GM23338 (cell line): ENCODE data around the gene GPHN. TPM values are rescaled to one million over a fixed set of nuclear protein-coding genes. Genes with fewer than 3 reads are reported as not detected.

Source experiments
- ATAC-seq: fragments of 200-7000 bp; cut with Tn5 transposase; 3 replicates; pipeline ENCODE4 v1.9.1; 2020
- DNase-seq: peaks from one replicate; pipeline ENCODE4 v3.0.0-alpha.2; 2015; ENCODE audit warnings: low spot score
- H2AFZ ChIP-seq: fragments of 200-600 bp; sonication (generic); 2 replicates; pipeline ENCODE4 v1.8.0; 2016; ENCODE audit warnings: antibody characterized with exemption, mild to moderate bottlenecking, moderate library complexity
- H3F3A ChIP-seq: fragments of 200-600 bp; sonication (generic); replicated peaks from 2 replicates; pipeline ENCODE4 v1.8.0; 2017; ENCODE audit warnings: antibody characterized with exemption, mixed run types, low read depth
- H3K27ac ChIP-seq: fragments of 200-600 bp; sonication (generic); 2 replicates; pipeline ENCODE4 v1.6.1; 2016; ENCODE audit warnings: low read depth
- H3K27me3 ChIP-seq: fragments of 200-600 bp; sonication (generic); 2 replicates; pipeline ENCODE4 v1.8.0; 2016; ENCODE audit warnings: mild to moderate bottlenecking, mixed run types, moderate library complexity; ENCODE audit not compliant: insufficient read depth
- H3K36me3 ChIP-seq: fragments of 200-600 bp; sonication (generic); 2 replicates; pipeline ENCODE4 v1.8.0; 2016; ENCODE audit warnings: mild to moderate bottlenecking; ENCODE audit not compliant: insufficient read depth
- H3K4me1 ChIP-seq: fragments of 200-600 bp; sonication (generic); 2 replicates; pipeline ENCODE4 v1.8.0; 2016; ENCODE audit warnings: mild to moderate bottlenecking, moderate library complexity; ENCODE audit not compliant: insufficient read depth
- H3K4me2 ChIP-seq: fragments of 200-600 bp; sonication (generic); 2 replicates; pipeline ENCODE4 v1.7.1; 2017; ENCODE audit warnings: mixed run types
- H3K4me3 ChIP-seq: fragments of 200-600 bp; sonication (generic); 2 replicates; pipeline ENCODE4 v1.6.1; 2016; ENCODE audit warnings: mixed run types
- H3K79me2 ChIP-seq: fragments of 200-600 bp; sonication (generic); replicated peaks from 2 replicates; pipeline ENCODE4 v1.8.0; 2017; ENCODE audit warnings: mild to moderate bottlenecking; ENCODE audit not compliant: insufficient read depth
- H3K9me2 ChIP-seq: fragments of 200-600 bp; sonication (generic); 2 replicates; pipeline ENCODE4 v1.8.0; 2017; ENCODE audit not compliant: insufficient read depth
- H4K20me1 ChIP-seq: fragments of 200-600 bp; sonication (generic); replicated peaks from 2 replicates; pipeline ENCODE4 v1.8.0; 2017; ENCODE audit warnings: mild to moderate bottlenecking; ENCODE audit not compliant: insufficient read depth
- H3K27ac Mint-ChIP-seq: 2 replicates; pipeline ENCODE4 v1.8.0; 2020; ENCODE audit warnings: inconsistent platforms, mild to moderate bottlenecking, moderate library complexity, mixed read lengths
- H3K27me3 Mint-ChIP-seq: 3 replicates; pipeline ENCODE4 v1.8.0; 2022; ENCODE audit warnings: low read depth, mild to moderate bottlenecking, moderate library complexity, mixed read lengths, inconsistent platforms; ENCODE audit not compliant: insufficient read depth, poor library complexity
- H3K36me3 Mint-ChIP-seq: 3 replicates; pipeline ENCODE4 v1.8.0; 2021; ENCODE audit warnings: low read depth, mild to moderate bottlenecking, inconsistent platforms, moderate library complexity, mixed read lengths
- H3K4me1 Mint-ChIP-seq: 3 replicates; pipeline ENCODE4 v1.8.0; 2020; ENCODE audit warnings: mild to moderate bottlenecking, inconsistent platforms, mixed read lengths
- H3K4me3 Mint-ChIP-seq: 3 replicates; pipeline ENCODE4 v1.8.0; 2021; ENCODE audit warnings: moderate library complexity, mild to moderate bottlenecking, inconsistent platforms, mixed read lengths
- H3K9me3 Mint-ChIP-seq: 3 replicates; pipeline ENCODE4 v1.8.0; 2020; ENCODE audit warnings: moderate library complexity, mild to moderate bottlenecking, inconsistent platforms, mixed read lengths
- CREB1 ChIP-seq: fragments of 250-450 bp; sonication (Bioruptor Pico); IDR thresholded peaks from 2 replicates; pipeline ENCODE4 v1.5.0; 2020; ENCODE audit warnings: low read depth, mild to moderate bottlenecking, moderate library complexity
- EZH2 ChIP-seq: fragments of 200-600 bp; sonication (generic); IDR thresholded peaks from one replicate; pipeline ENCODE4 v1.8.0; 2017; ENCODE audit warnings: antibody characterized with exemption, mild to moderate bottlenecking, low read depth; ENCODE audit not compliant: unreplicated experiment
- EZH2phosphoT487 ChIP-seq: fragments of 200-600 bp; sonication (generic); IDR thresholded peaks from one replicate; pipeline ENCODE4 v1.8.1; 2018; ENCODE audit warnings: antibody characterized with exemption; ENCODE audit not compliant: unreplicated experiment
- JUNB ChIP-seq: IDR thresholded peaks from one replicate; pipeline ENCODE4 v1.6.1; 2016; ENCODE audit warnings: antibody characterized with exemption; ENCODE audit not compliant: unreplicated experiment
- NANOG ChIP-seq: IDR thresholded peaks from 2 replicates; pipeline ENCODE4 v1.6.1; 2016; ENCODE audit warnings: antibody characterized with exemption, borderline replicate concordance
- POLR2AphosphoS5 ChIP-seq: IDR thresholded peaks from 2 replicates; pipeline ENCODE4 v1.6.1; 2016; ENCODE audit warnings: antibody characterized with exemption, low read depth
- ZNF114 ChIP-seq: fragments of 250-450 bp; sonication (Bioruptor Pico); IDR thresholded peaks from 2 replicates; pipeline ENCODE4 v1.5.0; 2020; ENCODE audit warnings: mild to moderate bottlenecking, moderate library complexity
- ZNF331 ChIP-seq: fragments of 250-450 bp; sonication (Bioruptor Pico); IDR thresholded peaks from 2 replicates; pipeline ENCODE4 v1.5.0; 2020; ENCODE audit warnings: low read depth, mild to moderate bottlenecking, moderate library complexity
- ZNF462 ChIP-seq: fragments of 250-450 bp; sonication (Bioruptor Pico); IDR thresholded peaks from 2 replicates; pipeline ENCODE4 v1.5.0; 2020; ENCODE audit warnings: mild to moderate bottlenecking, moderate library complexity
- polyA plus RNA-seq: library from polyadenylated mRNA; unstranded; fragments of >200 nt; fragmentation: Nextera tagmentation; extraction: Ambion mirVana; gene quantifications from 2 replicates; pipeline ENCODE4 v1.2.1, GENCODE V29; 2016
- total RNA-seq: library from RNA; depleted of rRNA; stranded (reverse); fragments of >200 nt; shearing (Covaris generic); gene quantifications from 2 replicates; pipeline ENCODE4 v1.2.3, GENCODE V29; 2014

The GPHN gene
- total and polyA plus RNA-seq, 2 experiments from 2014 or later = 17.6 to 20.6 TPM

- Mint-ChIP-seq H3K4me1 (no peaks in the 10 kb centered on the region), H3K4me3 (no peak overlapping the region), H3K27me3 (no peaks in the 10 kb centered on the region), H3K27ac (no peak overlapping the region), H3K9me3 (peaks cover 30% of the 10 kb centered on the region; the same call in 2 of the 3 replicates), H3K36me3 (peaks cover 22% of the 10 kb centered on the region; the same call in 2 of the 3 replicates)
- TF ChIP-seq POLR2AphosphoS5 (no peak), ZNF114 (CRISPR knock-in tag) (no peak), EZH2phosphoT487 (no peak), NANOG (no peak), JUNB (no peak), CREB1 (CRISPR knock-in tag) (no peak), ZNF462 (no peak), ZNF331 (CRISPR knock-in tag) (no peak), EZH2 (no peak)
- H2AFZ ChIP-seq = no peak overlapping the region
- H3K27ac ChIP-seq = no peak overlapping the region
- H3K9me2 ChIP-seq = 0 out of 2 replicates have a peak, but pooled peaks cover 3% of the 10 kb centered on the region
- no peak overlapping the region for H3K4me3 ChIP-seq
- H4K20me1 ChIP-seq = no peaks in the 10 kb centered on the region
- no peak overlapping the region for H3K4me2 ChIP-seq
- DNase-seq (no peak), ATAC-seq (no peak)
- no peaks in the 10 kb centered on the region for H3K36me3 ChIP-seq
- no peaks in the 10 kb centered on the region for H3F3A ChIP-seq
- H3K27me3 ChIP-seq = no peaks in the 10 kb centered on the region
- no peaks in the 10 kb centered on the region for H3K4me1 ChIP-seq
- peaks cover 3% of the 10 kb centered on the region for H3K79me2 ChIP-seq
Observed at GRCh38 chr14:66708267-66708666, 200.3 kb downstream of the GPHN start.
